Endothelial cell of umbilical vein (primary cell): ENCODE results near the gene TOE1.

Source experiments
- EZH2 ChIP-seq: IDR thresholded peaks from 2 replicates; pipeline ENCODE4 v1.6.1; 2012; ENCODE audit warnings: borderline replicate concordance, low read depth, mild to moderate bottlenecking, moderate library complexity, low read length, inconsistent platforms; ENCODE audit not compliant: severe bottlenecking
- GATA2 ChIP-seq: IDR thresholded peaks from 2 replicates; pipeline ENCODE4 v1.7.0; 2011; ENCODE audit warnings: low read depth, mild to moderate bottlenecking, moderate library complexity, mixed read lengths, low read length; ENCODE audit not compliant: insufficient read length, insufficient read depth
- JUN ChIP-seq: IDR thresholded peaks from 2 replicates; pipeline ENCODE4 v1.6.1; 2011; ENCODE audit warnings: borderline replicate concordance, low read depth; ENCODE audit not compliant: insufficient read length, insufficient read depth
- MYC ChIP-seq: IDR thresholded peaks from one replicate; pipeline ENCODE4 v1.6.1; 2011; ENCODE audit warnings: mild to moderate bottlenecking, low read depth, low read length
- POLR2A ChIP-seq: IDR thresholded peaks from 2 replicates; pipeline ENCODE4 v1.6.1; 2012; ENCODE audit warnings: low read depth, mild to moderate bottlenecking, control low read depth, low read length
- POLR2AphosphoS5 ChIP-seq: IDR thresholded peaks from 2 replicates; pipeline ENCODE4 v1.6.1; 2012; ENCODE audit warnings: low read depth, mild to moderate bottlenecking, control low read depth, low read length, moderate library complexity; ENCODE audit not compliant: insufficient read depth
- TF ChIP-seq, protein P1 (sequence below), 2 donors: IDR thresholded peaks; 1 replicate in 1 of 2; 2 replicates in 1 of 2; pipeline ENCODE4 v1.5.1; 2011; ENCODE audit warnings: low read length in 2 of 2, mild to moderate bottlenecking in 2 of 2, moderate library complexity in 2 of 2, control low read depth in 1 of 2, inconsistent platforms in 1 of 2, low read depth in 1 of 2; ENCODE audit not compliant: insufficient read depth in 1 of 2; ENCODE audit errors: extremely low read depth in 1 of 2
- TF ChIP-seq, protein P2 (sequence below): IDR thresholded peaks from 2 replicates; pipeline ENCODE4 v1.6.1; 2011; ENCODE audit not compliant: insufficient read depth, insufficient read length

DNA sequence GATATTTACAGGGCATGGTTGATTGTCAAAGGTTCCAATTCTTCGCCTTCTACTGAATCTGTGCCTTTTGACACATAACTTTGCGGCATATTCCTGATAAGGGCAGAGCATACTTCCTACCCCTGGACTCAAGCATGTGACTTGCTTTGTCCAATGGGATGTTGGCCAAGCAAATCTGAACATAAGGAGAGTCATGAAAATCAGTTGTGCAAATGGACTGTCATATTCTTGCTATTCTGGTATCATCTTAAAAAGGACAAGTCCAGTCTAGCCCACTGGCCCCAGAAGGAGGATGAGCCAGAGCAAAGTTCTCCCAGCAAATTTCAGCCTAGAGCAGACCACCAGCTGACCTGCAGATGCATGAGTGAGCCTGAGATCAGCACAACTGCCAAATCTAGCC lies 41.3 kb downstream of the TOE1 start:
- TF ChIP-seq POLR2AphosphoS5, result no peak
- no peak for TF ChIP-seq EZH2
- TF ChIP-seq, protein P1, sequence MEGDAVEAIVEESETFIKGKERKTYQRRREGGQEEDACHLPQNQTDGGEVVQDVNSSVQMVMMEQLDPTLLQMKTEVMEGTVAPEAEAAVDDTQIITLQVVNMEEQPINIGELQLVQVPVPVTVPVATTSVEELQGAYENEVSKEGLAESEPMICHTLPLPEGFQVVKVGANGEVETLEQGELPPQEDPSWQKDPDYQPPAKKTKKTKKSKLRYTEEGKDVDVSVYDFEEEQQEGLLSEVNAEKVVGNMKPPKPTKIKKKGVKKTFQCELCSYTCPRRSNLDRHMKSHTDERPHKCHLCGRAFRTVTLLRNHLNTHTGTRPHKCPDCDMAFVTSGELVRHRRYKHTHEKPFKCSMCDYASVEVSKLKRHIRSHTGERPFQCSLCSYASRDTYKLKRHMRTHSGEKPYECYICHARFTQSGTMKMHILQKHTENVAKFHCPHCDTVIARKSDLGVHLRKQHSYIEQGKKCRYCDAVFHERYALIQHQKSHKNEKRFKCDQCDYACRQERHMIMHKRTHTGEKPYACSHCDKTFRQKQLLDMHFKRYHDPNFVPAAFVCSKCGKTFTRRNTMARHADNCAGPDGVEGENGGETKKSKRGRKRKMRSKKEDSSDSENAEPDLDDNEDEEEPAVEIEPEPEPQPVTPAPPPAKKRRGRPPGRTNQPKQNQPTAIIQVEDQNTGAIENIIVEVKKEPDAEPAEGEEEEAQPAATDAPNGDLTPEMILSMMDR (IDR thresholded peaks at IDR 0.05; ENCODE audit: extremely low read depth in 1 of 2, insufficient read depth in 1 of 2, low read depth in 1 of 2, low read length in 2 of 2), result no peak
- no peak for TF ChIP-seq POLR2A
- no peak for TF ChIP-seq GATA2
- TF ChIP-seq, protein P2, sequence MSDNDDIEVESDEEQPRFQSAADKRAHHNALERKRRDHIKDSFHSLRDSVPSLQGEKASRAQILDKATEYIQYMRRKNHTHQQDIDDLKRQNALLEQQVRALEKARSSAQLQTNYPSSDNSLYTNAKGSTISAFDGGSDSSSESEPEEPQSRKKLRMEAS, result no peak
- no peak for TF ChIP-seq MYC
- no peak for TF ChIP-seq JUN
